H9 (cell line): ENCODE results near the gene PIK3R5. TPM values are rescaled to one million over a fixed set of nuclear protein-coding genes. Genes with fewer than 3 reads are reported as not detected.

Experiments used
- DNase-seq: peaks from one replicate; pipeline ENCODE4 v3.0.0-alpha.2; 2017
- H2AFZ ChIP-seq: one replicate; pipeline ENCODE4 v1.6.1; 2013; ENCODE audit warnings: mild to moderate bottlenecking, low read length, control low read depth, moderate library complexity
- H2AK5ac ChIP-seq: 2 replicates; pipeline ENCODE4 v1.6.1; 2013; ENCODE audit warnings: low read length, control low read depth, mixed read lengths; ENCODE audit not compliant: insufficient read length
- H2BK120ac ChIP-seq: one replicate; pipeline ENCODE4 v1.6.1; 2013; ENCODE audit warnings: low read depth, mild to moderate bottlenecking, low read length, control low read depth, inconsistent platforms; ENCODE audit not compliant: poor library complexity, severe bottlenecking
- H2BK12ac ChIP-seq: 2 replicates; pipeline ENCODE4 v1.6.1; 2013; ENCODE audit warnings: low read length, control low read depth, mixed read lengths, low read depth; ENCODE audit not compliant: insufficient read length
- H2BK15ac ChIP-seq: 2 replicates; pipeline ENCODE4 v1.6.1; 2013; ENCODE audit warnings: low read depth, low read length, control low read depth
- H2BK20ac ChIP-seq: one replicate; pipeline ENCODE4 v1.6.1; 2013; ENCODE audit warnings: low read depth, mild to moderate bottlenecking, low read length, control low read depth, inconsistent platforms; ENCODE audit not compliant: poor library complexity, severe bottlenecking
- H2BK5ac ChIP-seq: 2 replicates; pipeline ENCODE4 v1.6.1; 2013; ENCODE audit warnings: low read length, control low read depth, mixed read lengths; ENCODE audit not compliant: insufficient read length
- H3K14ac ChIP-seq: 2 replicates; pipeline ENCODE4 v1.6.1; 2013; ENCODE audit warnings: low read length, control low read depth; ENCODE audit not compliant: insufficient read depth
- H3K18ac ChIP-seq: 2 replicates; pipeline ENCODE4 v1.6.1; 2013; ENCODE audit warnings: low read depth, mild to moderate bottlenecking, mixed read lengths, low read length, control low read depth; ENCODE audit not compliant: insufficient read length
- H3K23ac ChIP-seq: 2 replicates; pipeline ENCODE4 v1.6.1; 2013; ENCODE audit warnings: low read length, control low read depth, mixed read lengths, low read depth; ENCODE audit not compliant: insufficient read length
- H3K23me2 ChIP-seq: 2 replicates; pipeline ENCODE4 v1.6.1; 2013; ENCODE audit warnings: low read depth, mild to moderate bottlenecking, mixed read lengths, low read length, control low read depth; ENCODE audit not compliant: insufficient read length, poor library complexity, severe bottlenecking
- H3K27ac ChIP-seq: 2 replicates; pipeline ENCODE4 v1.5.1; 2013; ENCODE audit warnings: low read length, control low read depth, mixed read lengths, low read depth; ENCODE audit not compliant: insufficient read length
- H3K27me3 ChIP-seq: 2 replicates; pipeline ENCODE4 v1.6.1; 2013; ENCODE audit warnings: low read length, control low read depth, inconsistent platforms; ENCODE audit not compliant: insufficient read depth
- H3K4ac ChIP-seq: 2 replicates; pipeline ENCODE4 v1.6.1; 2013; ENCODE audit warnings: low read depth, mild to moderate bottlenecking, control low read depth, inconsistent platforms, low read length, moderate library complexity
- H3K4me1 ChIP-seq: 2 replicates; pipeline ENCODE4 v1.6.1; 2013; ENCODE audit warnings: low read length, control low read depth, inconsistent platforms; ENCODE audit not compliant: insufficient read depth
- H3K4me2 ChIP-seq: 2 replicates; pipeline ENCODE4 v1.6.1; 2013; ENCODE audit warnings: low read length, control low read depth, mixed read lengths; ENCODE audit not compliant: insufficient read length, insufficient read depth
- H3K56ac ChIP-seq: 2 replicates; pipeline ENCODE4 v1.6.1; 2013; ENCODE audit warnings: low read depth, mild to moderate bottlenecking, mixed read lengths, low read length, control low read depth; ENCODE audit not compliant: insufficient read length
- H3K79me1 ChIP-seq: 2 replicates; pipeline ENCODE4 v1.6.1; 2013; ENCODE audit warnings: low read depth, mild to moderate bottlenecking, moderate library complexity, low read length, control low read depth, inconsistent platforms; ENCODE audit not compliant: insufficient read depth, poor library complexity, severe bottlenecking
- H3K79me2 ChIP-seq: 2 replicates; pipeline ENCODE4 v1.6.1; 2013; ENCODE audit warnings: low read length, control low read depth, inconsistent platforms; ENCODE audit not compliant: insufficient read depth
- H3K9ac ChIP-seq: 2 replicates; pipeline ENCODE4 v1.6.1; 2013; ENCODE audit warnings: low read length, control low read depth, mixed read lengths; ENCODE audit not compliant: insufficient read length; ENCODE audit errors: extremely low read depth
- H3K9me3 ChIP-seq: one replicate; pipeline ENCODE4 v1.6.1; 2013; ENCODE audit warnings: low read depth, low read length, inconsistent platforms; ENCODE audit not compliant: control insufficient read depth
- H3T11ph ChIP-seq: one replicate; pipeline ENCODE4 v1.6.1; 2013; ENCODE audit warnings: mild to moderate bottlenecking, low read length, control low read depth, inconsistent platforms
- H4K20me1 ChIP-seq: one replicate; pipeline ENCODE4 v1.6.1; 2013; ENCODE audit not compliant: control insufficient read depth, insufficient read length, insufficient read depth
- H4K5ac ChIP-seq: 2 replicates; pipeline ENCODE4 v1.6.1; 2013; ENCODE audit warnings: low read depth, mild to moderate bottlenecking, mixed read lengths, low read length, control low read depth; ENCODE audit not compliant: insufficient read length
- H4K8ac ChIP-seq: replicated peaks from 2 replicates; pipeline ENCODE4 v1.6.1; 2013; ENCODE audit warnings: low read length, control low read depth, mixed read lengths, low read depth; ENCODE audit not compliant: insufficient read length
- H4K91ac ChIP-seq: 2 replicates; pipeline ENCODE4 v1.6.1; 2013; ENCODE audit warnings: low read depth, mild to moderate bottlenecking, moderate library complexity, mixed read lengths, low read length, control low read depth; ENCODE audit not compliant: insufficient read length
- H3K27ac Mint-ChIP-seq, 3 experiments: 2 replicates in 2 of 3; 3 replicates in 1 of 3; pipeline ENCODE4 v1.8.0; 2020 to 2021; ENCODE audit warnings: mixed read lengths in 3 of 3, mild to moderate bottlenecking in 1 of 3, moderate library complexity in 1 of 3
- H3K27me3 Mint-ChIP-seq: 2 replicates; pipeline ENCODE4 v1.8.0; 2021; ENCODE audit warnings: low read depth, mild to moderate bottlenecking, moderate library complexity, mixed read lengths
- H3K36me3 Mint-ChIP-seq, 3 experiments: 2 replicates in 2 of 3; 3 replicates in 1 of 3; pipeline ENCODE4 v1.8.0; 2020 to 2021; ENCODE audit warnings: low read depth in 3 of 3, mixed read lengths in 3 of 3; ENCODE audit not compliant: insufficient read depth in 1 of 3
- H3K4me1 Mint-ChIP-seq, 2 experiments: 2 replicates each; pipeline ENCODE4 v1.8.0; 2020; ENCODE audit warnings: mixed read lengths in 2 of 2
- H3K4me3 Mint-ChIP-seq, 2 experiments: 2 replicates in 1 of 2; 3 replicates in 1 of 2; pipeline ENCODE4 v1.8.0; 2020 to 2021; ENCODE audit warnings: mild to moderate bottlenecking in 2 of 2, mixed read lengths in 2 of 2, moderate library complexity in 1 of 2
- H3K9me3 Mint-ChIP-seq, 2 experiments: 2 replicates in 1 of 2; 3 replicates in 1 of 2; pipeline ENCODE4 v1.8.0; 2020; ENCODE audit warnings: mild to moderate bottlenecking in 2 of 2, mixed read lengths in 2 of 2, moderate library complexity in 1 of 2
- WGBS: extraction: QIAGEN DNeasy Blood & Tissue Kit; methylation state at CpG from one replicate; pipeline ENCODE4 v1.1.7; 2013; ENCODE audit warnings: missing lambda C conversion rate, low lambda C conversion rate, mixed read lengths; ENCODE audit not compliant: insufficient read length; ENCODE audit errors: extremely low coverage; 5-methylcytosine and 5-hydroxymethylcytosine counted together
- total RNA-seq: library from RNA; stranded (reverse); gene quantifications from 2 replicates; pipeline ENCODE4 v1.2.1, GENCODE V29; 2021
- TF ChIP-seq, protein P1 (sequence below): fragments of 200-600 bp; sonication (generic); conservative IDR thresholded peaks from 3 replicates; pipeline ENCODE4 v1.8.0; 2021; ENCODE audit warnings: antibody characterized with exemption, mild to moderate bottlenecking

Gene PIK3R5
- total RNA-seq, 1 experiment from 2014 or later, result 1.4 TPM

DNA sequence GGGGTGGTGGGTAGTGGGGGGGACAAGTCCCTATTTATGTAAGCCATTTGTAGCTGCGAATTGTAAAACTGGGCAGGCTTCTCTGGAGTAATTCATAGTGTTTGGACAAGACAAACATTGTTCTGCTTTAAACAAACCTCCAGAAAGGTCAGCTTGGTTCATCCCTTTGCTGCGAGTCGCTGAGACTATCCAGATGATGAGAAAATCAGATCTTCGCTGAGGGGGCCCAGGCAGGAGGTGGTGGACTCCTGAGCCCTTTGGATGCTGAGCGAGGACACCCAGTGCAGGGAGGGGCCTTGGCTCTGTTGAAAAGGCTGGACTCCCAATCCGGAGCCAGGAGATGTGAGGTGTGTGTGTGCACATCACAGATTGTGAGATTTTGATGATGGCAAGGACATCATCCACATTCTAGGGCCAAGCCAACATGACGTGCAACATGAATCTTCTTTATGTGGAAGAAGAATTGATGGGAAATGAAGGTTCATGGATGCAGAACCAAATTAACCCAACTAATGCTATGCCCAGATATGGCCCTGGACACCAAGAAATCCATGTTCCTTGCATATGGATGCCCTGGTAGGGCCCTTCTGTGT is 40.8 kb upstream of the PIK3R5 start:
- Histone ChIP-seq H3K79me1 (no peaks in the 10 kb centered on the region), H3K23ac (no peak overlapping the region), H3K9ac (no peak overlapping the region), H2AK5ac (no peak overlapping the region), H4K8ac (no peak overlapping the region), H3K18ac (no peak overlapping the region), H2AFZ (no peak overlapping the region), H2BK12ac (no peak overlapping the region), H3K4me2 (no peak overlapping the region), H3K27me3 (peaks cover 52% of the 10 kb centered on the region), H4K20me1 (no peaks in the 10 kb centered on the region), H3K4me1 (no peaks in the 10 kb centered on the region), H3K56ac (no peak overlapping the region), H4K91ac (no peak overlapping the region), H3K14ac (no peak overlapping the region), H2BK15ac (no peak overlapping the region), H3T11ph (no peak overlapping the region), H2BK120ac (no peak overlapping the region), H3K23me2 (peaks cover 16% of the 10 kb centered on the region), H3K4ac (no peak overlapping the region), H3K79me2 (no peaks in the 10 kb centered on the region), H4K5ac (no peak overlapping the region), H2BK5ac (no peak overlapping the region), H2BK20ac (no peak overlapping the region), H3K9me3 (no peaks in the 10 kb centered on the region), H3K27ac (no peak overlapping the region)
- no peaks in the 10 kb centered on the region; a peak in 1 of 7 replicates for H3K36me3 Mint-ChIP-seq
- H3K4me3 Mint-ChIP-seq, result no peak overlapping the region
- WGBS, result no CpG with 5 or more reads among the region's 7 CpGs
- peaks cover 94% of the 10 kb centered on the region for H3K27me3 Mint-ChIP-seq
- peaks cover 14 to 25% of the 10 kb centered on the region in 2 experiments for H3K4me1 Mint-ChIP-seq
- TF ChIP-seq, protein P1, sequence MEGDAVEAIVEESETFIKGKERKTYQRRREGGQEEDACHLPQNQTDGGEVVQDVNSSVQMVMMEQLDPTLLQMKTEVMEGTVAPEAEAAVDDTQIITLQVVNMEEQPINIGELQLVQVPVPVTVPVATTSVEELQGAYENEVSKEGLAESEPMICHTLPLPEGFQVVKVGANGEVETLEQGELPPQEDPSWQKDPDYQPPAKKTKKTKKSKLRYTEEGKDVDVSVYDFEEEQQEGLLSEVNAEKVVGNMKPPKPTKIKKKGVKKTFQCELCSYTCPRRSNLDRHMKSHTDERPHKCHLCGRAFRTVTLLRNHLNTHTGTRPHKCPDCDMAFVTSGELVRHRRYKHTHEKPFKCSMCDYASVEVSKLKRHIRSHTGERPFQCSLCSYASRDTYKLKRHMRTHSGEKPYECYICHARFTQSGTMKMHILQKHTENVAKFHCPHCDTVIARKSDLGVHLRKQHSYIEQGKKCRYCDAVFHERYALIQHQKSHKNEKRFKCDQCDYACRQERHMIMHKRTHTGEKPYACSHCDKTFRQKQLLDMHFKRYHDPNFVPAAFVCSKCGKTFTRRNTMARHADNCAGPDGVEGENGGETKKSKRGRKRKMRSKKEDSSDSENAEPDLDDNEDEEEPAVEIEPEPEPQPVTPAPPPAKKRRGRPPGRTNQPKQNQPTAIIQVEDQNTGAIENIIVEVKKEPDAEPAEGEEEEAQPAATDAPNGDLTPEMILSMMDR, result no peak
- no peak overlapping the region for H3K27ac Mint-ChIP-seq
- DNase-seq, result no peak
- peaks cover 4 to 10% of the 10 kb centered on the region in 2 experiments; a peak in 4 of 5 replicates for H3K9me3 Mint-ChIP-seq
